Mesothelial cell of epicardium (in vitro differentiated cells): ENCODE data around the gene BCAS1. TPM values are rescaled to one million over a fixed set of nuclear protein-coding genes. Genes with fewer than 3 reads are reported as not detected.
A peak's percentile ranks its signal among the peaks of the same experiment; 100 is the strongest.

Experiments used
- DNase-seq, 2 experiments: peaks; one replicate each; pipeline ENCODE4 v3.0.0; 2021; ENCODE audit warnings: low spot score in 2 of 2; ENCODE audit not compliant: unreplicated experiment in 2 of 2
- H3K27ac Mint-ChIP-seq: 2 replicates; pipeline ENCODE4 v1.8.0; 2021; ENCODE audit warnings: mixed read lengths
- H3K27me3 Mint-ChIP-seq: 2 replicates; pipeline ENCODE4 v1.8.0; 2021; ENCODE audit warnings: low read depth, mixed read lengths
- H3K36me3 Mint-ChIP-seq: 2 replicates; pipeline ENCODE4 v1.8.0; 2021; ENCODE audit warnings: mixed read lengths
- H3K4me1 Mint-ChIP-seq: 2 replicates; pipeline ENCODE4 v1.8.0; 2021; ENCODE audit warnings: mixed read lengths
- H3K4me3 Mint-ChIP-seq: 2 replicates; pipeline ENCODE4 v1.8.0; 2021; ENCODE audit warnings: mild to moderate bottlenecking, moderate library complexity, mixed read lengths
- H3K9me3 Mint-ChIP-seq: 2 replicates; pipeline ENCODE4 v1.8.0; 2021; ENCODE audit warnings: mixed read lengths
- total RNA-seq: library from RNA; stranded (reverse); gene quantifications from 3 replicates; pipeline ENCODE4 v1.2.1, GENCODE V29; 2021
- TF ChIP-seq, protein P1 (sequence below): fragments of 200-600 bp; sonication (generic); IDR thresholded peaks from one replicate; pipeline ENCODE4 v1.5.0; 2021; ENCODE audit warnings: antibody characterized with exemption; ENCODE audit not compliant: unreplicated experiment

The BCAS1 gene
- total RNA-seq, 1 donor from 2014 or later, result 0.20 TPM

DNA sequence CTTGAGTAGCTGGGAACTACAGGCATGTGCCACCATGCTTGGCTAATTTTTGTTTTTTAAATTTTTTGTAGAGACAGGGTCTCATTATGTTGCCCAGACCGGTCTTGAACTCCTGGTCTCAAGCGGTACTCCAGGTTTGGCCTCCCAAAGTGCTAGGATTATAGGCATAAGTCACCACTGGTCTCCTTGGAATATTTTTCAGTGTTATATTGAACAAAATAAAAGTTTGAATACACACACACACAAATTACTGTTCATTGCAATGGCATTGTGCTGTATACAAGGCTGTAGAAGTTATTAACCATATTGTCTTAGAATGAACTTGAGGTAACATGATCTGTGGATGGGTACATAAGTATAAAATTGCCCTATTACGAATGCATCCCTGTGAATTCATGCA is 166.1 kb downstream of the BCAS1 start:
- H3K27me3 Mint-ChIP-seq, result no peaks in the 10 kb centered on the region

DNA sequence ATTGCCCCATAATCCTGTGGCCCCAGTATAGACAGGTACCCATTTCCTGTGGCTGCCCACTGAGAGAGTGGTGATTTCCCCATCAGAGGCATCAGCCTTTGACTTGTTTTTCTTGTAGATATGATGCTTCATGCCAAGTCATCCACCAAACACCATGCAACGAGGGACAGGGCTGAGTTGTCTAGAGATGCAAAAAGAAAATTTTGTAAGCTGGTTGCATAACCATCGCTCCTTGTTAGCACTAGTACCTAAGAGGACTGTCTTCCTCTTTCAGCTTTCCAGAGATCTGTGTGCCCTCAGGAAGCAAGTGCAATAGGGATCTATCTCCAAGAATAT is 166.8 kb downstream of the BCAS1 start:
- Mint-ChIP-seq H3K27me3 (no peaks in the 10 kb centered on the region), H3K9me3 (no peaks in the 10 kb centered on the region), H3K4me3 (no peak overlapping the region), H3K27ac (no peak overlapping the region), H3K36me3 (no peaks in the 10 kb centered on the region), H3K4me1 (peaks cover 24% of the 10 kb centered on the region)
- no peak for DNase-seq
- TF ChIP-seq, protein P1, sequence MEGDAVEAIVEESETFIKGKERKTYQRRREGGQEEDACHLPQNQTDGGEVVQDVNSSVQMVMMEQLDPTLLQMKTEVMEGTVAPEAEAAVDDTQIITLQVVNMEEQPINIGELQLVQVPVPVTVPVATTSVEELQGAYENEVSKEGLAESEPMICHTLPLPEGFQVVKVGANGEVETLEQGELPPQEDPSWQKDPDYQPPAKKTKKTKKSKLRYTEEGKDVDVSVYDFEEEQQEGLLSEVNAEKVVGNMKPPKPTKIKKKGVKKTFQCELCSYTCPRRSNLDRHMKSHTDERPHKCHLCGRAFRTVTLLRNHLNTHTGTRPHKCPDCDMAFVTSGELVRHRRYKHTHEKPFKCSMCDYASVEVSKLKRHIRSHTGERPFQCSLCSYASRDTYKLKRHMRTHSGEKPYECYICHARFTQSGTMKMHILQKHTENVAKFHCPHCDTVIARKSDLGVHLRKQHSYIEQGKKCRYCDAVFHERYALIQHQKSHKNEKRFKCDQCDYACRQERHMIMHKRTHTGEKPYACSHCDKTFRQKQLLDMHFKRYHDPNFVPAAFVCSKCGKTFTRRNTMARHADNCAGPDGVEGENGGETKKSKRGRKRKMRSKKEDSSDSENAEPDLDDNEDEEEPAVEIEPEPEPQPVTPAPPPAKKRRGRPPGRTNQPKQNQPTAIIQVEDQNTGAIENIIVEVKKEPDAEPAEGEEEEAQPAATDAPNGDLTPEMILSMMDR, result no peak

More for the DNA sequence above, 166.1 kb downstream of the BCAS1 start:
- no peaks in the 10 kb centered on the region for H3K36me3 Mint-ChIP-seq
- no peaks in the 10 kb centered on the region for H3K9me3 Mint-ChIP-seq
- H3K27ac Mint-ChIP-seq, result no peak overlapping the region
- TF ChIP-seq, protein P1, result no peak
- DNase-seq, result no peak
- peaks cover 20% of the 10 kb centered on the region for H3K4me1 Mint-ChIP-seq
- H3K4me3 Mint-ChIP-seq, result no peak overlapping the region

DNA sequence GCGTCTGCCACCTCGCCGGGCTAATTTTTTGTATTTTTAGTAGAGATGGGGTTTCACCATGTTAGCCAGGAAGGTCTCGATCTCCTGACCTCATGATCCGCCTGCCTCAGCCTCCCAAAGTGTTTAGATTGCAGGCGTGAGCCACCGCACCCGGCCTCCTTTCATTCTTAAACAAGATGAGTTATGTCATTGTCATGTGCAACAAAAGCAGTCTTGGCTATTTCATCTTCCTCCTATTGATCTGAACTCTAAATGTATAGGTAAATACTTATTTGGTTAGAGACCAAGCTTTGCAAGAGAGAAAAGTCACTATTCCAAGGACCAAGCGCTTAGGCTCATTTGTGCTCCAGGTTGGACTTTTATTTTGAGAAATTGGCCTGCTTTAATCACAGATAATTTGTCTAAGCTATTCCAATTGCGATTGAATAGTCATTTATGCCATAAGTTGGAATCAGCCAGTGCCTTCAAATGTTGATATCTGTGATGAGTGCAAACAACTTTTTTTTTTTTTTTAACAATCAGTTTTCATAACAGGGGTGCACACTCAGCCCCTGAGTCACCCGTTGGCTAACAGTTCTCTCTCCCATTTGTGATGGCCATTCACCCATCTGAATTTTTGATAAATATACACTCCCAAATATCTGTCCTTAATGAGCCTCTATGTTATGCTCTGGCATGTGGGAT is 167.3 kb downstream of the BCAS1 start:
- peaks cover 27% of the 10 kb centered on the region for H3K4me1 Mint-ChIP-seq
- no peaks in the 10 kb centered on the region for H3K36me3 Mint-ChIP-seq
- no peaks in the 10 kb centered on the region for H3K27me3 Mint-ChIP-seq
- H3K27ac Mint-ChIP-seq, result no peak overlapping the region
- no peak overlapping the region for H3K4me3 Mint-ChIP-seq
- DNase-seq, result no peak
- TF ChIP-seq, protein P1, result no peak
- H3K9me3 Mint-ChIP-seq, result no peaks in the 10 kb centered on the region

DNA sequence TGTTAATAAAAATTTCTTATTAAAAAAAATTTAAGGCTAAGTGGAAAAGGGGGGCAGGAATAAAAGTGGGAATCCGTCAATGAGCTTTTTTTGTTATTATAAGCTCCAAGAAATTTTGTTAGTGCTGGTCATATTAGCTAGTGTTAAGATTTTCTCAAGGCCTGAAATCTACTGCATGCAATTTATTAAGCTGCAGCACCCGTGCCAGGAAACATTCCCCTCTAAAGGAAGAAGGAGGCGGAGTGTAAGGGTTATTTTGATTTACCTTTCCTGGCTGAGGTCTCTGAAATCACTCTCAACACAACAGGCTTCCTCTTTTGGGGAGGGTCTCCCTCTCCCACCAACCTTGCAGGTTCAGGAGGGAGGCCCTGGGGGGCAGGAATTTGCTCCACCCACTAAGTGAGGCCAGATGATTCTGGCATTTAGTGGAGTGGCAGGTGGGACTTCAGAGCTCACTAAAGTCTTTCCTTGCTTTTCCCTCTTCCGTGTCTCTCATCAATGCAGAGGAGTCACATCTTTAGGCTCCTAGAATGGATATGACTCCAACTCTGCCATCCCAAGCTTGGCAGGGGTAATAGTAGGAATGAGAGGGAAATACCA is 168.8 kb downstream of the BCAS1 start:
- H3K4me1 Mint-ChIP-seq, result peaks cover 31% of the 10 kb centered on the region
- H3K27ac Mint-ChIP-seq, result peak overlapping the region; percentile 89
- TF ChIP-seq, protein P1, result no peak
- no peaks in the 10 kb centered on the region for H3K27me3 Mint-ChIP-seq
- no peak overlapping the region for H3K4me3 Mint-ChIP-seq
- H3K36me3 Mint-ChIP-seq, result no peaks in the 10 kb centered on the region
- DNase-seq, result no peak
- H3K9me3 Mint-ChIP-seq, result no peaks in the 10 kb centered on the region

DNA sequence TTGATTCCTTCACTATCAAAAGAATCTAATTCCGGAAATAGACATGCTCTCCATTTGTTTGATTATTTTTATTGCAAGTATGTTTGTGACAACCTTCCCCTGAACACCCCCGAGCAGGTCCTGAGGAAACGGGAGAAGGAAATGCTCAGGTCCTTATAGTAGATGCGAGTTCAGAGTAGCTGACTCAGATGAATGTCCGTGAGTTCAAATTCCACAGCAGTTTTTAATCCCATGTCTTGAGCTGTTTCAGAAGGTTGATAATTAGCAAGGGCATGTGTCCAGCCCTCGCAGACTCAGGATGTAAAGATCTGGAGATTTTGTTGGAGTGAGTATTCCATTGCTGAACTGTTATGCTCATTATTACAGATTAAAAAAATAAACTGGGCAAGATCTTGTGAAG is 169.3 kb downstream of the BCAS1 start:
- Mint-ChIP-seq H3K36me3 (no peaks in the 10 kb centered on the region), H3K9me3 (no peaks in the 10 kb centered on the region), H3K4me1 (peaks cover 31% of the 10 kb centered on the region), H3K27ac (peak overlapping the region; percentile 52), H3K4me3 (no peak overlapping the region), H3K27me3 (no peaks in the 10 kb centered on the region)
- no peak for DNase-seq
- TF ChIP-seq, protein P1, result no peak
